Spinal cord (tissue), 10 donors: ENCODE data around the gene SFMBT1. TPM values are rescaled to one million over a fixed set of nuclear protein-coding genes. Genes with fewer than 3 reads are reported as not detected.

Experiments
- DNase-seq, 6 donors: peaks; one replicate each; pipeline versions ENCODE4 v3.0.0 to v3.0.0-alpha.2; 2013 to 2015; ENCODE audit warnings: low spot score in 6 of 6, low read depth in 4 of 6
- H3K27ac ChIP-seq: one replicate; pipeline ENCODE4 v1.5.1; 2013; ENCODE audit warnings: low read depth, low read length, control low read depth
- H3K27me3 ChIP-seq: one replicate; pipeline ENCODE4 v1.6.1; 2013; ENCODE audit warnings: low read length; ENCODE audit not compliant: control insufficient read depth, insufficient read depth
- H3K36me3 ChIP-seq: one replicate; pipeline ENCODE4 v1.6.1; 2013; ENCODE audit warnings: low read length; ENCODE audit not compliant: control insufficient read depth, insufficient read depth
- H3K4me1 ChIP-seq: one replicate; pipeline ENCODE4 v1.6.1; 2013; ENCODE audit warnings: low read length; ENCODE audit not compliant: control insufficient read depth, insufficient read depth
- H3K4me3 ChIP-seq: one replicate; pipeline ENCODE4 v1.5.1; 2013; ENCODE audit warnings: low read depth, low read length, control low read depth
- H3K9me3 ChIP-seq: one replicate; pipeline ENCODE4 v1.6.1; 2013; ENCODE audit warnings: low read length; ENCODE audit not compliant: control insufficient read depth, insufficient read depth
- whole genome bisulfite sequencing: methylation state at CpG from one replicate; pipeline ENCODE4 v1.1.5; 2013; ENCODE audit warnings: missing lambda C conversion rate; ENCODE audit not compliant: insufficient coverage; 5-methylcytosine and 5-hydroxymethylcytosine counted together
- polyA plus RNA-seq, 2 donors: library from polyadenylated mRNA; unstranded; fragments of 120-200 nt; gene quantifications; one replicate each; pipeline ENCODE4 v1.2.1, GENCODE V29; 2013; ENCODE audit not compliant: insufficient read length in 2 of 2
- total RNA-seq, 2 donors: library from RNA; depleted of rRNA in 1 of 2; stranded (reverse); fragments of 120-200 nt in 1 of 2; fragments of >200 nt in 1 of 2; gene quantifications; one replicate each; pipeline versions ENCODE4 v1.2.3 to v1.2.4, GENCODE V29; 2013 to 2014
- donor health status: healthy.

SFMBT1 gene
- total and polyA plus RNA-seq, 4 donors, result 10.0 to 16.9 (median 12.9) TPM

GRCh38 chr3:52931889-52932288 is 114.0 kb downstream of the SFMBT1 start:
- H3K9me3 ChIP-seq, result no peaks in the 10 kb centered on the region
- H3K4me1 ChIP-seq, result no peaks in the 10 kb centered on the region
- no peak overlapping the region for H3K4me3 ChIP-seq
- no peak overlapping the region for H3K27ac ChIP-seq
- no peak for DNase-seq
- no CpG with 5 or more reads among the region's 2 CpGs for WGBS
- peaks cover 5% of the 10 kb centered on the region for H3K36me3 ChIP-seq
- H3K27me3 ChIP-seq, result no peaks in the 10 kb centered on the region

GRCh38 chr3:52931328-52931727 is 114.5 kb downstream of the SFMBT1 start:
- Histone ChIP-seq H3K4me3 (no peak overlapping the region), H3K27me3 (no peaks in the 10 kb centered on the region), H3K27ac (no peak overlapping the region), H3K9me3 (no peaks in the 10 kb centered on the region), H3K36me3 (peaks cover 5% of the 10 kb centered on the region), H3K4me1 (no peaks in the 10 kb centered on the region)
- WGBS, result no CpG with 5 or more reads among the region's 6 CpGs
- DNase-seq, result no peak

- no CpG with 5 or more reads among the region's 3 CpGs for WGBS
- Histone ChIP-seq H3K9me3 (no peaks in the 10 kb centered on the region), H3K27ac (no peak overlapping the region), H3K4me1 (no peaks in the 10 kb centered on the region), H3K36me3 (peaks cover 7% of the 10 kb centered on the region), H3K27me3 (no peaks in the 10 kb centered on the region), H3K4me3 (no peak overlapping the region)
- DNase-seq, result no peak
Observed at GRCh38 chr3:52930748-52931147, 115.1 kb downstream of the SFMBT1 start.

- 91% methylated on average over 2 of the region's 2 CpGs for WGBS
- Histone ChIP-seq H3K27ac (no peak overlapping the region), H3K27me3 (no peaks in the 10 kb centered on the region), H3K36me3 (peaks cover 10% of the 10 kb centered on the region), H3K4me3 (no peak overlapping the region), H3K9me3 (no peaks in the 10 kb centered on the region), H3K4me1 (no peaks in the 10 kb centered on the region)
- DNase-seq, result no peak
Observed at GRCh38 chr3:52926554-52926953, 119.3 kb downstream of the SFMBT1 start.

GRCh38 chr3:52925405-52926313 is 120.2 kb downstream of the SFMBT1 start:
- Histone ChIP-seq H3K36me3 (peaks cover 10% of the 10 kb centered on the region), H3K27ac (no peak overlapping the region), H3K27me3 (no peaks in the 10 kb centered on the region), H3K4me1 (no peaks in the 10 kb centered on the region), H3K9me3 (no peaks in the 10 kb centered on the region), H3K4me3 (no peak overlapping the region)
- WGBS, result 95% methylated on average over 2 of the region's 6 CpGs
- no peak for DNase-seq

GRCh38 chr3:52923963-52924362 is 121.9 kb downstream of the SFMBT1 start:
- no peaks in the 10 kb centered on the region for H3K9me3 ChIP-seq
- no peak overlapping the region for H3K4me3 ChIP-seq
- H3K27ac ChIP-seq, result no peak overlapping the region
- H3K27me3 ChIP-seq, result no peaks in the 10 kb centered on the region
- H3K36me3 ChIP-seq, result peaks cover 20% of the 10 kb centered on the region
- DNase-seq, result no peak
- no CpG with 5 or more reads among the region's 2 CpGs for WGBS
- H3K4me1 ChIP-seq, result no peaks in the 10 kb centered on the region

GRCh38 chr3:52920841-52921240 is 125.0 kb downstream of the SFMBT1 start:
- no peak for DNase-seq
- H3K4me1 ChIP-seq, result no peaks in the 10 kb centered on the region
- no peaks in the 10 kb centered on the region for H3K9me3 ChIP-seq
- peaks cover 23% of the 10 kb centered on the region for H3K36me3 ChIP-seq
- 94% methylated on average over 2 of the region's 2 CpGs for WGBS
- H3K4me3 ChIP-seq, result no peak overlapping the region
- H3K27me3 ChIP-seq, result no peaks in the 10 kb centered on the region
- H3K27ac ChIP-seq, result no peak overlapping the region

GRCh38 chr3:52917044-52917443 is 128.8 kb downstream of the SFMBT1 start:
- H3K4me1 ChIP-seq, result no peaks in the 10 kb centered on the region
- WGBS, result no CpG with 5 or more reads among the region's 3 CpGs
- H3K4me3 ChIP-seq, result no peak overlapping the region
- H3K27me3 ChIP-seq, result no peaks in the 10 kb centered on the region
- H3K9me3 ChIP-seq, result no peaks in the 10 kb centered on the region
- H3K36me3 ChIP-seq, result peaks cover 30% of the 10 kb centered on the region
- peak in 1 of 6 donors; percentile 5 for DNase-seq
- no peak overlapping the region for H3K27ac ChIP-seq

- Histone ChIP-seq H3K4me1 (no peaks in the 10 kb centered on the region), H3K36me3 (peaks cover 32% of the 10 kb centered on the region), H3K27ac (no peak overlapping the region), H3K9me3 (no peaks in the 10 kb centered on the region), H3K4me3 (no peak overlapping the region), H3K27me3 (no peaks in the 10 kb centered on the region)
- WGBS, result 80% methylated on average over 2 of the region's 6 CpGs
- no peak for DNase-seq
Observed at GRCh38 chr3:52915294-52915693, 130.6 kb downstream of the SFMBT1 start.
